Fibroblast of mammary gland (primary cell): ENCODE results near the gene KCNQ1.

Source experiments
- DNase-seq: peaks from one replicate; pipeline ENCODE4 v3.0.0-alpha.2; 2010; ENCODE audit warnings: low read depth
- H3K4me3 ChIP-seq: 2 replicates; pipeline ENCODE4 v1.5.1; 2011; ENCODE audit warnings: low read depth, mild to moderate bottlenecking, low read length, moderate library complexity; ENCODE audit not compliant: control insufficient read depth
- CTCF ChIP-seq: conservative IDR thresholded peaks from 2 replicates; pipeline ENCODE4 v1.5.1; 2011; ENCODE audit warnings: low read depth, low read length, inconsistent platforms; ENCODE audit not compliant: control insufficient read depth, insufficient read depth

The KCNQ1 gene

GRCh38 chr11:2548596-2548995, 103.8 kb downstream of the KCNQ1 start:
- no peak for DNase-seq
- no peak overlapping the region for H3K4me3 ChIP-seq
- TF ChIP-seq CTCF, result no peak

GRCh38 chr11:2549080-2549479, 104.3 kb downstream of the KCNQ1 start:
- H3K4me3 ChIP-seq, result no peak overlapping the region
- no peak for DNase-seq
- TF ChIP-seq CTCF, result no peak

- H3K4me3 ChIP-seq, result no peak overlapping the region
- TF ChIP-seq CTCF, result no peak
- no peak for DNase-seq
Measured at GRCh38 chr11:2549491-2549875, 104.7 kb downstream of the KCNQ1 start.

GRCh38 chr11:2549876-2550605, 105.2 kb downstream of the KCNQ1 start:
- no peak for TF ChIP-seq CTCF
- no peak overlapping the region for H3K4me3 ChIP-seq
- no peak for DNase-seq

GRCh38 chr11:2550606-2550970, 105.8 kb downstream of the KCNQ1 start:
- DNase-seq, result no peak
- no peak for TF ChIP-seq CTCF
- H3K4me3 ChIP-seq, result no peak overlapping the region

- no peak overlapping the region for H3K4me3 ChIP-seq
- no peak for TF ChIP-seq CTCF
- DNase-seq, result no peak
Measured at GRCh38 chr11:2551131-2551530, 106.3 kb downstream of the KCNQ1 start.

- TF ChIP-seq CTCF, result no peak
- no peak overlapping the region for H3K4me3 ChIP-seq
- DNase-seq, result no peak
Measured at GRCh38 chr11:2552210-2552609, 107.4 kb downstream of the KCNQ1 start.
